Measurements from ENCODE around the gene KPNA3. TPM values are rescaled to one million over a fixed set of nuclear protein-coding genes. Genes with fewer than 3 reads are reported as not detected.

Gene KPNA3
- total and polyA plus RNA-seq, 5 donors from 2014 or later, result 24.4 to 28.3 (median 27.7) TPM

GRCh38 chr13:49676581-49677298, 115.7 kb downstream of the KPNA3 start:
- Histone ChIP-seq H3K27me3 (ENCODE audit: control insufficient read depth, insufficient read depth, low read length) (no peaks in the 10 kb centered on the region), H3K9me3 (ENCODE audit: control insufficient read depth in 2 of 2, low read length in 2 of 2) (no peaks in the 10 kb centered on the region), H3K4me3 (ENCODE audit: low read depth, low read length) (no peak overlapping the region), H3K27ac (ENCODE audit: insufficient read depth, low read length, poor library complexity, severe bottlenecking) (no peak overlapping the region), H3K4me1 (ENCODE audit: control insufficient read depth, insufficient read depth, low read length, poor library complexity, severe bottlenecking) (no peaks in the 10 kb centered on the region), H3K36me3 (ENCODE audit: control insufficient read depth, insufficient read depth, low read length) (peaks cover 4% of the 10 kb centered on the region)
- Mint-ChIP-seq H3K27me3 (no peaks in the 10 kb centered on the region), H3K36me3 (peaks cover 4% of the 10 kb centered on the region), H3K4me1 (peaks cover 3 to 24% (median 14%) of the 10 kb centered on the region in 4 donors), H3K27ac (peak overlapping the region in 2 of 3 donors; percentile 18 to 48), H3K4me3 (no peak overlapping the region), H3K9me3 (no peaks in the 10 kb centered on the region)
- no peak for ATAC-seq (ENCODE audit: low read depth in 2 of 2)
- no peak for DNase-seq

DNA sequence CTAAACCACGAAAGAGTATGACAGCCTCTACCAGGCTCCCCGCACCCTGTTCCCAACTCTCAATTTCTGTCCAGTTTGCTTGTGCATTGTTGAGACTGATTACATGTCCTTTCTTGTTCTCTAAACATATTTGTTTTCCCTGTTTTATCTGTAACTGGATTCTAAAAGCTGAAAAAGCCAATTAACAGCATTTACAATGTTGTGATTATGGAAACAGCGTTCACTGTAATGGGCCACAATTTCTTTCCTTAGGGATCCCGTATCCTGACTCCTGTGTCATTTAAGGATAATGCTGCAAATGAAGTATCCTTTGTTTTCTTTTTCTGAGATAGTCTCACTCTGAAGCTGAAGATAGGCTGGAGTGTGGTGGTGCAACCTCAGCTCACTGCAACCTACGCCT, 121.7 kb downstream of the KPNA3 start:
- DNase-seq (no peak), ATAC-seq (ENCODE audit: low read depth in 2 of 2) (no peak)
- Mint-ChIP-seq H3K27me3 (no peaks in the 10 kb centered on the region), H3K9me3 (no peaks in the 10 kb centered on the region), H3K4me1 (peaks cover 3 to 15% (median 13%) of the 10 kb centered on the region in 4 donors), H3K27ac (peak overlapping the region in 1 of 3 donors; percentile 37), H3K36me3 (peaks cover 26% of the 10 kb centered on the region), H3K4me3 (no peak overlapping the region)
- Histone ChIP-seq H3K36me3 (ENCODE audit: control insufficient read depth, insufficient read depth, low read length) (peaks cover 9% of the 10 kb centered on the region), H3K9me3 (ENCODE audit: control insufficient read depth in 2 of 2, low read length in 2 of 2) (no peaks in the 10 kb centered on the region), H3K4me3 (ENCODE audit: low read depth, low read length) (no peak overlapping the region), H3K27ac (ENCODE audit: insufficient read depth, low read length, poor library complexity, severe bottlenecking) (no peak overlapping the region), H3K27me3 (ENCODE audit: control insufficient read depth, insufficient read depth, low read length) (no peaks in the 10 kb centered on the region), H3K4me1 (ENCODE audit: control insufficient read depth, insufficient read depth, low read length, poor library complexity, severe bottlenecking) (no peaks in the 10 kb centered on the region)

GRCh38 chr13:49669735-49670309, 122.7 kb downstream of the KPNA3 start:
- H3K9me3 ChIP-seq (ENCODE audit: control insufficient read depth in 2 of 2, low read length in 2 of 2), result no peaks in the 10 kb centered on the region
- no peak overlapping the region for H3K4me3 ChIP-seq (ENCODE audit: low read depth, low read length)
- H3K36me3 ChIP-seq (ENCODE audit: control insufficient read depth, insufficient read depth, low read length), result peaks cover 9% of the 10 kb centered on the region
- ATAC-seq (ENCODE audit: low read depth in 2 of 2) (peak; percentile 66 to 71), DNase-seq (peak in 2 of 3 donors; percentile 6 to 45)
- H3K4me1 ChIP-seq (ENCODE audit: control insufficient read depth, insufficient read depth, low read length, poor library complexity, severe bottlenecking), result no peaks in the 10 kb centered on the region
- H3K27ac Mint-ChIP-seq, result peak overlapping the region in 1 of 3 donors; percentile 7
- H3K27me3 ChIP-seq (ENCODE audit: control insufficient read depth, insufficient read depth, low read length), result no peaks in the 10 kb centered on the region
- H3K4me1 Mint-ChIP-seq, result peaks cover 3 to 15% (median 12%) of the 10 kb centered on the region in 4 donors
- peaks cover 26% of the 10 kb centered on the region for H3K36me3 Mint-ChIP-seq
- H3K27me3 Mint-ChIP-seq, result no peaks in the 10 kb centered on the region
- H3K27ac ChIP-seq (ENCODE audit: insufficient read depth, low read length, poor library complexity, severe bottlenecking), result no peak overlapping the region
- peak overlapping the region in 1 of 4 donors; percentile 68 for H3K4me3 Mint-ChIP-seq
- no peaks in the 10 kb centered on the region for H3K9me3 Mint-ChIP-seq

DNA sequence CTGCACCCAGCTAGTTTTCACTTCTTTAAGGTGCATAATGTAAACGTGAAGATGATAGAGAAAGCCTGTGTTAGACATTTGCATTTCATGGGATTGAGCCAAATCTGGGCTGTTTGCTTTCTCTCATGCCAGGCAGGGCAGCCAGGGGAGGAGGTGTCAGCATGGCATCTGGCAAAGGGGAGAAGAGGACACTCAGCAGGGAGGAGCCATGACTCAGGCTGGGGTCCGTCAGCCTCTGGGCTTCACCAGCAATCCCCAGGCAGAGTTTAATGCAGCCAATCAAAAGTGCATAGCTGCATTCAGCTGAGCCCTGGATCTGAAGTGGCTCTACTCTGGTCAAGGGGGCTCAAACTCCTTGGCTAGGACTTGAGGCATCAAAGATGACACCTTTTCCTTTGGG, 124.7 kb downstream of the KPNA3 start:
- no peaks in the 10 kb centered on the region for H3K27me3 Mint-ChIP-seq

DNA sequence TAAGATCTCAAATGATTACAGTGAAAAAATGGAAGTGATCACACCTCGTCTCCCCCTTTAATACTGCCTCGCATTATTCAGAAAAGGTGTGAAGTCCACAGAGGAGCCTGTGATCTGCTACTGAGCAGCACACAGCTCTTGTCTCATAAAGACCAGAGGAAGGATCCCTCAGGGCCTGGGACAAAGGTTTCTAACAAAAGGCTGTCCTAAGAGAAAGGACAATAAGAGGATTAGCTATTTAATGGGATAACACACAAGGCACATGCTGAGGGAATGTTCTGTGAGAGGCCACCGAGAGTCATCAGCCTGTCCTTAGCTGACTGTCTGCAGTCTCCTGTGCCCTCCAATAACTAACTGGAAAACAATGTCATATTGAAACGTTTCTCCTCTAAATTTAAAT, 127.9 kb downstream of the KPNA3 start:
- ATAC-seq (ENCODE audit: low read depth in 2 of 2), result no peak
- H3K27me3 Mint-ChIP-seq, result no peaks in the 10 kb centered on the region
- H3K9me3 ChIP-seq (ENCODE audit: control insufficient read depth in 2 of 2, low read length in 2 of 2), result no peaks in the 10 kb centered on the region
- no peak overlapping the region for H3K27ac Mint-ChIP-seq
- H3K36me3 ChIP-seq (ENCODE audit: control insufficient read depth, insufficient read depth, low read length), result peaks cover 11% of the 10 kb centered on the region
- no peak for DNase-seq
- H3K36me3 Mint-ChIP-seq, result peaks cover 58% of the 10 kb centered on the region
- no peak overlapping the region for H3K4me3 ChIP-seq (ENCODE audit: low read depth, low read length)
- H3K4me1 ChIP-seq (ENCODE audit: control insufficient read depth, insufficient read depth, low read length, poor library complexity, severe bottlenecking), result no peaks in the 10 kb centered on the region
- H3K9me3 Mint-ChIP-seq, result no peaks in the 10 kb centered on the region
- no peak overlapping the region for H3K4me3 Mint-ChIP-seq
- H3K27ac ChIP-seq (ENCODE audit: insufficient read depth, low read length, poor library complexity, severe bottlenecking), result no peak overlapping the region
- H3K4me1 Mint-ChIP-seq, result peaks cover 0 to 5% (median 1%) of the 10 kb centered on the region in 4 donors
- no peaks in the 10 kb centered on the region for H3K27me3 ChIP-seq (ENCODE audit: control insufficient read depth, insufficient read depth, low read length)

More for the DNA sequence above, 124.7 kb downstream of the KPNA3 start:
- H3K4me1 Mint-ChIP-seq, result peaks cover 3 to 11% (median 10%) of the 10 kb centered on the region in 4 donors
- no peaks in the 10 kb centered on the region for H3K9me3 Mint-ChIP-seq
- no peak overlapping the region for H3K27ac Mint-ChIP-seq
- peaks cover 36% of the 10 kb centered on the region for H3K36me3 Mint-ChIP-seq
- Histone ChIP-seq H3K27me3 (ENCODE audit: control insufficient read depth, insufficient read depth, low read length) (no peaks in the 10 kb centered on the region), H3K4me1 (ENCODE audit: control insufficient read depth, insufficient read depth, low read length, poor library complexity, severe bottlenecking) (no peaks in the 10 kb centered on the region), H3K9me3 (ENCODE audit: control insufficient read depth in 2 of 2, low read length in 2 of 2) (no peaks in the 10 kb centered on the region), H3K27ac (ENCODE audit: insufficient read depth, low read length, poor library complexity, severe bottlenecking) (no peak overlapping the region), H3K4me3 (ENCODE audit: low read depth, low read length) (no peak overlapping the region), H3K36me3 (ENCODE audit: control insufficient read depth, insufficient read depth, low read length) (peaks cover 6% of the 10 kb centered on the region)
- DNase-seq (no peak), ATAC-seq (ENCODE audit: low read depth in 2 of 2) (no peak)
- no peak overlapping the region for H3K4me3 Mint-ChIP-seq

- H3K36me3 Mint-ChIP-seq, result peaks cover 31% of the 10 kb centered on the region
- no peak overlapping the region for H3K4me3 ChIP-seq (ENCODE audit: low read depth, low read length)
- no peaks in the 10 kb centered on the region for H3K27me3 ChIP-seq (ENCODE audit: control insufficient read depth, insufficient read depth, low read length)
- H3K27ac ChIP-seq (ENCODE audit: insufficient read depth, low read length, poor library complexity, severe bottlenecking), result no peak overlapping the region
- no peak for DNase-seq
- H3K4me1 ChIP-seq (ENCODE audit: control insufficient read depth, insufficient read depth, low read length, poor library complexity, severe bottlenecking), result no peaks in the 10 kb centered on the region
- H3K9me3 Mint-ChIP-seq, result no peaks in the 10 kb centered on the region
- no peaks in the 10 kb centered on the region for H3K27me3 Mint-ChIP-seq
- no peak overlapping the region for H3K4me3 Mint-ChIP-seq
- no peak for ATAC-seq (ENCODE audit: low read depth in 2 of 2)
- H3K9me3 ChIP-seq (ENCODE audit: control insufficient read depth in 2 of 2, low read length in 2 of 2), result no peaks in the 10 kb centered on the region
- no peak overlapping the region for H3K27ac Mint-ChIP-seq
- H3K36me3 ChIP-seq (ENCODE audit: control insufficient read depth, insufficient read depth, low read length), result peaks cover 2% of the 10 kb centered on the region
- H3K4me1 Mint-ChIP-seq, result peaks cover 0 to 4% (median 0%) of the 10 kb centered on the region in 4 donors
These were observed 135.2 kb downstream of the KPNA3 start for GRCh38 chr13:49657241-49657641.

GRCh38 chr13:49655906-49656305, 136.6 kb downstream of the KPNA3 start:
- H3K27ac Mint-ChIP-seq, result no peak overlapping the region

More at GRCh38 chr13:49655906-49656305, 136.6 kb downstream of the KPNA3 start:
- no peaks in the 10 kb centered on the region for H3K36me3 ChIP-seq (ENCODE audit: control insufficient read depth, insufficient read depth, low read length)
- H3K4me3 ChIP-seq (ENCODE audit: low read depth, low read length), result no peak overlapping the region
- Mint-ChIP-seq H3K27me3 (no peaks in the 10 kb centered on the region), H3K4me1 (peaks cover 0 to 4% (median 0%) of the 10 kb centered on the region in 4 donors), H3K4me3 (no peak overlapping the region), H3K36me3 (peaks cover 20% of the 10 kb centered on the region), H3K9me3 (no peaks in the 10 kb centered on the region)
- H3K27ac ChIP-seq (ENCODE audit: insufficient read depth, low read length, poor library complexity, severe bottlenecking), result no peak overlapping the region
- ATAC-seq (ENCODE audit: low read depth in 2 of 2) (no peak), DNase-seq (no peak)
- H3K4me1 ChIP-seq (ENCODE audit: control insufficient read depth, insufficient read depth, low read length, poor library complexity, severe bottlenecking), result no peaks in the 10 kb centered on the region
- H3K9me3 ChIP-seq (ENCODE audit: control insufficient read depth in 2 of 2, low read length in 2 of 2), result no peaks in the 10 kb centered on the region
- H3K27me3 ChIP-seq (ENCODE audit: control insufficient read depth, insufficient read depth, low read length), result no peaks in the 10 kb centered on the region
